Measurements from ENCODE around the gene LIPM.

Gene LIPM

GRCh38 chr10:88835096-88835909 is 32.8 kb downstream of the LIPM start (continued):
- TF ChIP-seq, protein P1, sequence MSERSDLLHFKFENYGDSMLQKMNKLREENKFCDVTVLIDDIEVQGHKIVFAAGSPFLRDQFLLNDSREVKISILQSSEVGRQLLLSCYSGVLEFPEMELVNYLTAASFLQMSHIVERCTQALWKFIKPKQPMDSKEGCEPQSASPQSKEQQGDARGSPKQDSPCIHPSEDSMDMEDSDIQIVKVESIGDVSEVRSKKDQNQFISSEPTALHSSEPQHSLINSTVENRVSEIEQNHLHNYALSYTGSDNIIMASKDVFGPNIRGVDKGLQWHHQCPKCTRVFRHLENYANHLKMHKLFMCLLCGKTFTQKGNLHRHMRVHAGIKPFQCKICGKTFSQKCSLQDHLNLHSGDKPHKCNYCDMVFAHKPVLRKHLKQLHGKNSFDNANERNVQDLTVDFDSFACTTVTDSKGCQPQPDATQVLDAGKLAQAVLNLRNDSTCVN (tag by site-specific recombination; optimal IDR thresholded peaks at IDR 0.05): no peak
- TF ChIP-seq ZNF549 (tag by site-specific recombination; IDR thresholded peaks at IDR 0.05): no peak
- no peak for TF ChIP-seq ZNF600 (tag by site-specific recombination; IDR thresholded peaks at IDR 0.05)
- no peak for TF ChIP-seq ZFP37 (tag by site-specific recombination; IDR thresholded peaks at IDR 0.05)
- TF ChIP-seq SCRT1 (tag by site-specific recombination; IDR thresholded peaks at IDR 0.05; ENCODE audit: borderline replicate concordance): no peak
- TF ChIP-seq, protein P2, sequence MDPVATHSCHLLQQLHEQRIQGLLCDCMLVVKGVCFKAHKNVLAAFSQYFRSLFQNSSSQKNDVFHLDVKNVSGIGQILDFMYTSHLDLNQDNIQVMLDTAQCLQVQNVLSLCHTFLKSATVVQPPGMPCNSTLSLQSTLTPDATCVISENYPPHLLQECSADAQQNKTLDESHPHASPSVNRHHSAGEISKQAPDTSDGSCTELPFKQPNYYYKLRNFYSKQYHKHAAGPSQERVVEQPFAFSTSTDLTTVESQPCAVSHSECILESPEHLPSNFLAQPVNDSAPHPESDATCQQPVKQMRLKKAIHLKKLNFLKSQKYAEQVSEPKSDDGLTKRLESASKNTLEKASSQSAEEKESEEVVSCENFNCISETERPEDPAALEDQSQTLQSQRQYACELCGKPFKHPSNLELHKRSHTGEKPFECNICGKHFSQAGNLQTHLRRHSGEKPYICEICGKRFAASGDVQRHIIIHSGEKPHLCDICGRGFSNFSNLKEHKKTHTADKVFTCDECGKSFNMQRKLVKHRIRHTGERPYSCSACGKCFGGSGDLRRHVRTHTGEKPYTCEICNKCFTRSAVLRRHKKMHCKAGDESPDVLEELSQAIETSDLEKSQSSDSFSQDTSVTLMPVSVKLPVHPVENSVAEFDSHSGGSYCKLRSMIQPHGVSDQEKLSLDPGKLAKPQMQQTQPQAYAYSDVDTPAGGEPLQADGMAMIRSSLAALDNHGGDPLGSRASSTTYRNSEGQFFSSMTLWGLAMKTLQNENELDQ (tag by site-specific recombination; IDR thresholded peaks at IDR 0.05; ENCODE audit: low read depth): no peak
- no peak for TF ChIP-seq ZNF138 (tag by site-specific recombination; IDR thresholded peaks at IDR 0.05; ENCODE audit: borderline replicate concordance)
- no peak for TF ChIP-seq ZNF24 (tag by site-specific recombination; IDR thresholded peaks at IDR 0.05)
- no peak for TF ChIP-seq ZNF37A (tag by site-specific recombination; IDR thresholded peaks at IDR 0.05)
- no peak for TF ChIP-seq ZNF426 (tag by site-specific recombination; IDR thresholded peaks at IDR 0.05)
- TF ChIP-seq, protein P3, sequence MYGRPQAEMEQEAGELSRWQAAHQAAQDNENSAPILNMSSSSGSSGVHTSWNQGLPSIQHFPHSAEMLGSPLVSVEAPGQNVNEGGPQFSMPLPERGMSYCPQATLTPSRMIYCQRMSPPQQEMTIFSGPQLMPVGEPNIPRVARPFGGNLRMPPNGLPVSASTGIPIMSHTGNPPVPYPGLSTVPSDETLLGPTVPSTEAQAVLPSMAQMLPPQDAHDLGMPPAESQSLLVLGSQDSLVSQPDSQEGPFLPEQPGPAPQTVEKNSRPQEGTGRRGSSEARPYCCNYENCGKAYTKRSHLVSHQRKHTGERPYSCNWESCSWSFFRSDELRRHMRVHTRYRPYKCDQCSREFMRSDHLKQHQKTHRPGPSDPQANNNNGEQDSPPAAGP (tag by site-specific recombination; IDR thresholded peaks at IDR 0.05): no peak
- no peak for TF ChIP-seq ZNF530 (tag by site-specific recombination; IDR thresholded peaks at IDR 0.05; ENCODE audit: low read depth)
- TF ChIP-seq ZNF335 (tag by site-specific recombination; conservative IDR thresholded peaks at IDR 0.05): 0 out of 2 replicates have a peak, but pooled peaks have one; percentile 10
- 0 out of 2 replicates have a peak, but pooled peaks have one; percentile 47 for TF ChIP-seq ZNF2 (tag by site-specific recombination; IDR thresholded peaks at IDR 0.05)
- no peak for TF ChIP-seq PRDM4 (tag by site-specific recombination; IDR thresholded peaks at IDR 0.05)
- no peak for TF ChIP-seq ZNF132 (tag by site-specific recombination; IDR thresholded peaks at IDR 0.05; ENCODE audit: borderline replicate concordance)
- TF ChIP-seq ZNF324 (tag by site-specific recombination; IDR thresholded peaks at IDR 0.05): no peak
- no peak for TF ChIP-seq ZNF623 (tag by site-specific recombination; IDR thresholded peaks at IDR 0.05)
- TF ChIP-seq PRDM10 (tag by site-specific recombination; IDR thresholded peaks at IDR 0.05): no peak; the same call in 1 of the 2 replicates
- TF ChIP-seq PRDM1 (tag by site-specific recombination; IDR thresholded peaks at IDR 0.05): peak; percentile 85
- TF ChIP-seq ZNF266 (tag by site-specific recombination; IDR thresholded peaks at IDR 0.05; ENCODE audit: low read depth): no peak
- TF ChIP-seq ZBTB21 (tag by site-specific recombination; IDR thresholded peaks at IDR 0.05): no peak
- TF ChIP-seq ZNF707 (tag by site-specific recombination; IDR thresholded peaks at IDR 0.05): no peak
- no peak for TF ChIP-seq BCL11B (tag by site-specific recombination; IDR thresholded peaks at IDR 0.05; ENCODE audit: low read depth)
- peak; percentile 78 for TF ChIP-seq ZNF660 (tag by site-specific recombination; IDR thresholded peaks at IDR 0.05)
- no peak for TF ChIP-seq ZNF169 (tag by site-specific recombination; IDR thresholded peaks at IDR 0.05)
- TF ChIP-seq ZNF133 (tag by site-specific recombination; IDR thresholded peaks at IDR 0.05): no peak
- peak; percentile 59 for TF ChIP-seq ATF2 (tag by site-specific recombination; IDR thresholded peaks at IDR 0.05; ENCODE audit: low read depth)

All from HEK293 (cell line).